Measurements from ENCODE around the gene MYMX. TPM values are rescaled to one million over a fixed set of nuclear protein-coding genes. Genes with fewer than 3 reads are reported as not detected.

MYMX gene
- total and polyA plus RNA-seq, 2 of the 13 experiments (the other 11 are each of a cell fraction or from before 2014, with no cell fraction given): not detected

GRCh38 chr6:44176762-44177509 is 39.8 kb upstream of the MYMX start (continued):
- TF ChIP-seq ZSCAN25 (CRISPR knock-in tag; IDR thresholded peaks at IDR 0.05) (0 out of 2 replicates have a peak, but pooled peaks have one; percentile 37), ZFP36 (IDR thresholded peaks at IDR 0.05; ENCODE audit: borderline replicate concordance, low read depth, low read length, partially characterized antibody) (no peak), NR2F6 (IDR thresholded peaks at IDR 0.05) (peak; percentile 23; the same call in 1 of the 2 replicates), NR2F6 (CRISPR knock-in tag; IDR thresholded peaks at IDR 0.05) (no peak), MED13 (CRISPR knock-in tag; IDR thresholded peaks at IDR 0.05) (no peak), MAFK (conservative IDR thresholded peaks at IDR 0.05 in 1 of 2, IDR thresholded peaks at IDR 0.05 in 1 of 2; ENCODE audit: low read length in 2 of 2) (no peak), ZHX1 (CRISPR knock-in tag; IDR thresholded peaks at IDR 0.05; ENCODE audit: low read depth) (0 out of 2 replicates have a peak, but pooled peaks have one; percentile 23), HNRNPH1 (optimal IDR thresholded peaks at IDR 0.05; ENCODE audit: low read depth, low read length) (no peak), POLR2G (IDR thresholded peaks at IDR 0.05; ENCODE audit: low read depth, low read length) (no peak), TAF15 (IDR thresholded peaks at IDR 0.05; ENCODE audit: low read depth, low read length, poor library complexity, severe bottlenecking) (no peak), ZBTB7B (CRISPR knock-in tag; IDR thresholded peaks at IDR 0.05) (peak; percentile 59; the same call in 1 of the 2 replicates), ZNF576 (CRISPR knock-in tag; IDR thresholded peaks at IDR 0.05) (0 out of 2 replicates have a peak, but pooled peaks have one; percentile 22), KDM2A (CRISPR knock-in tag; IDR thresholded peaks at IDR 0.05; ENCODE audit: borderline replicate concordance, low read depth) (0 out of 2 replicates have a peak, but pooled peaks have one; percentile 28), HDAC1 (CRISPR knock-in tag; IDR thresholded peaks at IDR 0.05) (0 out of 2 replicates have a peak, but pooled peaks have one; percentile 19), ZNF496 (CRISPR knock-in tag; IDR thresholded peaks at IDR 0.05; ENCODE audit: insufficient replicate concordance) (no peak)
